Caco-2 (cell line): ENCODE data around the gene NAGS. TPM values are rescaled to one million over a fixed set of nuclear protein-coding genes. Genes with fewer than 3 reads are reported as not detected.

Experiments
- BruUV-seq: library from RNA; stranded (reverse); fragments of 400-500 nt; replicated peaks from 2 replicates; lab custom pipeline; 2021; lab: Mats Ljungman, UMichigan
- CTCF ChIA-PET: fragments of 300-600 bp; sonication (Branson Sonifier 250); formaldehyde crosslinking; loops from one replicate; lab custom pipeline; 2022; ENCODE audit warnings: antibody characterized with exemption; lab: Charles Lee
- POLR2A ChIA-PET: fragments of 300-600 bp; sonication (Branson Sonifier 250); formaldehyde crosslinking; loops from one replicate; lab custom pipeline; 2022; ENCODE audit warnings: antibody characterized with exemption; lab: Charles Lee
- DNase-seq, 2 experiments: peaks; one replicate each; pipeline versions ENCODE4 v3.0.0 to v3.0.0-alpha.2; 2020 to 2022
- H3K27me3 ChIP-seq: replicated peaks from 2 replicates; pipeline ENCODE4 v1.6.0; 2011; ENCODE audit warnings: low read length; ENCODE audit not compliant: control insufficient read depth, insufficient read depth
- H3K36me3 ChIP-seq: 2 replicates; pipeline ENCODE4 v1.5.1; 2011; ENCODE audit warnings: low read length; ENCODE audit not compliant: control insufficient read depth, insufficient read depth
- H3K4me1 ChIP-seq: fragments of 250-450 bp; sonication (Bioruptor Pico); 2 replicates; pipeline ENCODE4 v1.5.1; 2020; ENCODE audit warnings: mild to moderate bottlenecking
- H3K4me3 ChIP-seq: 2 replicates; pipeline ENCODE4 v1.5.1; 2011; ENCODE audit warnings: low read depth, mild to moderate bottlenecking, control low read depth, low read length
- H3K9me3 ChIP-seq: fragments of 250-450 bp; sonication (Bioruptor Pico); 2 replicates; pipeline ENCODE4 v1.5.1; 2020; ENCODE audit warnings: mild to moderate bottlenecking, moderate library complexity
- H3K27ac Mint-ChIP-seq: one replicate; pipeline ENCODE4 v1.8.0; 2022; ENCODE audit warnings: mixed read lengths; ENCODE audit not compliant: unreplicated experiment
- H3K27me3 Mint-ChIP-seq: one replicate; pipeline ENCODE4 v1.8.0; 2022; ENCODE audit warnings: mixed read lengths; ENCODE audit not compliant: insufficient read depth, unreplicated experiment
- H3K36me3 Mint-ChIP-seq: one replicate; pipeline ENCODE4 v1.8.0; 2022; ENCODE audit warnings: mild to moderate bottlenecking, mixed read lengths; ENCODE audit not compliant: insufficient read depth, unreplicated experiment
- H3K4me1 Mint-ChIP-seq: one replicate; pipeline ENCODE4 v1.8.0; 2022; ENCODE audit warnings: low read depth, mixed read lengths; ENCODE audit not compliant: unreplicated experiment
- H3K4me3 Mint-ChIP-seq: one replicate; pipeline ENCODE4 v1.8.0; 2022; ENCODE audit warnings: mild to moderate bottlenecking, moderate library complexity, mixed read lengths; ENCODE audit not compliant: unreplicated experiment
- H3K9me3 Mint-ChIP-seq: one replicate; pipeline ENCODE4 v1.8.0; 2022; ENCODE audit warnings: mixed read lengths; ENCODE audit not compliant: unreplicated experiment
- intact Hi-C: fragments of 100-400 bp; cut with micrococcal nuclease; formaldehyde crosslinking; loops from one replicate; pipeline ENCODE4 v1.10.0; 2022; ENCODE audit not compliant: unreplicated experiment
- total RNA-seq: library from RNA; stranded (reverse); gene quantifications from 2 replicates; pipeline ENCODE4 v1.2.3, GENCODE V29; 2022
- TF ChIP-seq, protein P1 (sequence below), 2 experiments: fragments of 200-600 bp in 1 of 2; IDR thresholded peaks; 1 replicate in 1 of 2; 2 replicates in 1 of 2; pipeline versions ENCODE4 v1.5.1 to v1.8.0; 2011 to 2022; ENCODE audit warnings: antibody characterized with exemption in 1 of 2, control low read depth in 1 of 2, inconsistent platforms in 1 of 2, low read depth in 1 of 2, low read length in 1 of 2, mild to moderate bottlenecking in 1 of 2, moderate library complexity in 1 of 2; ENCODE audit not compliant: insufficient read depth in 1 of 2, severe bottlenecking in 1 of 2, unreplicated experiment in 1 of 2

Gene NAGS
- total RNA-seq, 1 experiment from 2014 or later: 0.50 TPM

GRCh38 chr17:43962479-43962878 lies 41.9 kb upstream of the NAGS start:
- H3K4me3 Mint-ChIP-seq: no peak overlapping the region
- no peaks in the 10 kb centered on the region for H3K4me1 Mint-ChIP-seq
- CTCF ChIA-PET: interaction anchor here (0.5 to 1.1 kb wide), 3 partner anchors 24 to 85 kb away, joined by 3 to 6 read pairs (median 5); no protein-coding TSS in a partner anchor
- no peaks in the 10 kb centered on the region; the same call in none of the 2 replicates for H3K27me3 ChIP-seq
- H3K36me3 Mint-ChIP-seq: no peaks in the 10 kb centered on the region
- H3K4me1 ChIP-seq: no peaks in the 10 kb centered on the region
- intact Hi-C loops: no loop called here
- TF ChIP-seq, protein P1, sequence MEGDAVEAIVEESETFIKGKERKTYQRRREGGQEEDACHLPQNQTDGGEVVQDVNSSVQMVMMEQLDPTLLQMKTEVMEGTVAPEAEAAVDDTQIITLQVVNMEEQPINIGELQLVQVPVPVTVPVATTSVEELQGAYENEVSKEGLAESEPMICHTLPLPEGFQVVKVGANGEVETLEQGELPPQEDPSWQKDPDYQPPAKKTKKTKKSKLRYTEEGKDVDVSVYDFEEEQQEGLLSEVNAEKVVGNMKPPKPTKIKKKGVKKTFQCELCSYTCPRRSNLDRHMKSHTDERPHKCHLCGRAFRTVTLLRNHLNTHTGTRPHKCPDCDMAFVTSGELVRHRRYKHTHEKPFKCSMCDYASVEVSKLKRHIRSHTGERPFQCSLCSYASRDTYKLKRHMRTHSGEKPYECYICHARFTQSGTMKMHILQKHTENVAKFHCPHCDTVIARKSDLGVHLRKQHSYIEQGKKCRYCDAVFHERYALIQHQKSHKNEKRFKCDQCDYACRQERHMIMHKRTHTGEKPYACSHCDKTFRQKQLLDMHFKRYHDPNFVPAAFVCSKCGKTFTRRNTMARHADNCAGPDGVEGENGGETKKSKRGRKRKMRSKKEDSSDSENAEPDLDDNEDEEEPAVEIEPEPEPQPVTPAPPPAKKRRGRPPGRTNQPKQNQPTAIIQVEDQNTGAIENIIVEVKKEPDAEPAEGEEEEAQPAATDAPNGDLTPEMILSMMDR (IDR thresholded peaks at IDR 0.05; ENCODE audit: insufficient read depth in 1 of 2, low read depth in 1 of 2, low read length in 1 of 2, severe bottlenecking in 1 of 2, unreplicated experiment in 1 of 2): no peak
- H3K4me3 ChIP-seq: no peak overlapping the region
- POLR2A ChIA-PET: no interaction called here
- DNase-seq: no peak
- no peaks in the 10 kb centered on the region for H3K36me3 ChIP-seq
- BruUV-seq: no TSS peak
- peaks cover 18% of the 10 kb centered on the region for H3K27me3 Mint-ChIP-seq
- no peak overlapping the region for H3K27ac Mint-ChIP-seq
- no peaks in the 10 kb centered on the region for H3K9me3 ChIP-seq
- no peaks in the 10 kb centered on the region for H3K9me3 Mint-ChIP-seq

GRCh38 chr17:43966276-43966675 lies 38.1 kb upstream of the NAGS start:
- ChIA-PET POLR2A (no interaction called here), CTCF (interaction anchor here (2.1 kb wide), 1 partner anchor 22 kb away, joined by 5 read pairs; no protein-coding TSS in a partner anchor)
- peaks cover 18% of the 10 kb centered on the region for H3K27me3 Mint-ChIP-seq
- no TSS peak for BruUV-seq
- no peak overlapping the region for H3K4me3 Mint-ChIP-seq
- DNase-seq: no peak
- Histone ChIP-seq H3K4me1 (no peaks in the 10 kb centered on the region), H3K4me3 (no peak overlapping the region), H3K36me3 (no peaks in the 10 kb centered on the region), H3K9me3 (no peaks in the 10 kb centered on the region), H3K27me3 (no peaks in the 10 kb centered on the region; the same call in 1 of the 2 replicates)
- H3K36me3 Mint-ChIP-seq: no peaks in the 10 kb centered on the region
- H3K4me1 Mint-ChIP-seq: no peaks in the 10 kb centered on the region
- intact Hi-C loops: no loop called here
- no peak overlapping the region for H3K27ac Mint-ChIP-seq
- no peaks in the 10 kb centered on the region for H3K9me3 Mint-ChIP-seq
- TF ChIP-seq, protein P1 (IDR thresholded peaks at IDR 0.05; ENCODE audit: insufficient read depth in 1 of 2, low read depth in 1 of 2, low read length in 1 of 2, severe bottlenecking in 1 of 2, unreplicated experiment in 1 of 2): no peak

DNA sequence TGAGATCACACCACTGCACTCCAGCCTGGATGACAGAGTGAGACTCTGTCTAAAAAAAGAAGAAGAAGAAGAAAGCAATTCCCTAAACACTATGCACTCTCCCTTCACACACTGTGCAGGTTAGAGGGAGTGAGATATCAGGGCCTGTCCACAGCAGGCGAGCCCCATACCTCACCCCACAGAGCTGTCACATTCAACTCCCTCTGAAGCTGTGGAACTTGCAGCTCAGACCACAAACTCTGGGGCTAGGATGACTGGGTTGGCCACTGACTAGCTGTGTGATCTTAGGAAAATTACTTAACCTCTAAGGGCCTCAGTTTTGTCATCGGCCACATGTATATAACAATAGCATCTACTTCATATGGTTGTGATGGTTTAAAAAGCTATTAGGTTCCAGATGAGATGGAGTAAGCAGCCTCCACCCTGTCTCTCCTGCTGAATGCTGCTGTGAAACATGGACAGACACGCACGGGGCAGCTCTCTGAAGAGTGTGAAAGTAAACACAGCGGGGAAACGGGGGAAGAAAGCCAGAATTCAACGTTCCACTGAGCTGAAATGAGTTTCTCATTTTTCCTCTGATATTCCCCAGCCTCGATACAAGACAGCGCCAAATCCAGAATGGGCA lies 37.1 kb upstream of the NAGS start:
- no peaks in the 10 kb centered on the region for H3K36me3 Mint-ChIP-seq
- POLR2A ChIA-PET: no interaction called here

More for the DNA sequence above, 37.1 kb upstream of the NAGS start:
- H3K27ac Mint-ChIP-seq: no peak overlapping the region
- H3K4me3 ChIP-seq: no peak overlapping the region
- no peaks in the 10 kb centered on the region for H3K9me3 Mint-ChIP-seq
- no peaks in the 10 kb centered on the region for H3K4me1 Mint-ChIP-seq
- TF ChIP-seq, protein P1 (IDR thresholded peaks at IDR 0.05; ENCODE audit: insufficient read depth in 1 of 2, low read depth in 1 of 2, low read length in 1 of 2, severe bottlenecking in 1 of 2, unreplicated experiment in 1 of 2): no peak
- CTCF ChIA-PET: interaction anchor here (0.7 to 2.1 kb wide), 2 partner anchors 23 to 201 kb away, joined by 3 to 5 read pairs; no protein-coding TSS in a partner anchor
- no peaks in the 10 kb centered on the region for H3K9me3 ChIP-seq
- H3K27me3 ChIP-seq: no peaks in the 10 kb centered on the region; the same call in 1 of the 2 replicates
- BruUV-seq: no TSS peak
- H3K27me3 Mint-ChIP-seq: peaks cover 16% of the 10 kb centered on the region
- H3K4me1 ChIP-seq: no peaks in the 10 kb centered on the region
- DNase-seq: no peak
- H3K4me3 Mint-ChIP-seq: no peak overlapping the region
- no peaks in the 10 kb centered on the region for H3K36me3 ChIP-seq
- intact Hi-C loops: no loop called here
